ENCODE data around the gene DPM1.
A peak's percentile ranks its signal among the peaks of the same experiment; 100 is the strongest.

DPM1 gene

DNA sequence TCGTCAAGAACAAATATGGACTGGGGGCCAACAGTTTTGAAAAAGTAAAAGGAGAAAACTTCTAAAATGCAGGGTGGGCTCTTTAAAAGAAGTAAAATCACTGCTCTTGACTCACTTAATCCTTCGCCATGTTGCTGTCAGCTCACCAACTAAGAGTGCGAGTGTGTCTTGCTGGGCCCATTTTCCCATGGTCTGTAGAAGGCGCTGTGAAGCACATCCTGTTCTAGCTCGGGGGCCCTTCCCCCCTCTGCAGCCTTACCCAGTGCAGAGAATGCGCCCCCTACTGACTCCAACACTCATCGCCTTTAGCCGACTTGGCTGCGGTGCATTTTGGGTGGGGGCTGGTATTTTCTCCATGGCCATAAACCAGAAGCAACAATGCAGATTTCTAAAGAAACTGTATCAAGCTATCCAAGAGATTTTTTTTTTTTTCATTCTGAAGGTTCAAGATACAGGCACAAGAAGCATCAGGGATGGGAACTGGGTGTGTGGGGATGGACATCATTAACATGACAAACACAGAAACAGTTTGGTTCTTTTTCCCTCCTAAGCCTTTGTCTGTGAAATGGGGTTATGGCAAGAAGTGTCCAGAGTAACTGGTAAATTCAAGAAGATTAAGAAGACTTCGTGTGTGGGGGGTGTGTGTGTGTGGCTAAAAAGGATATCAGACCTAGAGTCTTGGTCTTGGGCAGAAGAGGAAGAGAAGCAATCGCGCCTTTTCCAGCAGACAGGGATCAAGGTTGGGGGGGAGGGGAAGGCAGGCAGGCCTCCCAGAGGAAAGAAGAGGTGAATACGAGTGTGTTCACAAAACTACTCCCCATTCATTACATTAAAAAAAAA is 28.8 kb downstream of the DPM1 start:
- DNase-seq: peak; percentile 99

DNA sequence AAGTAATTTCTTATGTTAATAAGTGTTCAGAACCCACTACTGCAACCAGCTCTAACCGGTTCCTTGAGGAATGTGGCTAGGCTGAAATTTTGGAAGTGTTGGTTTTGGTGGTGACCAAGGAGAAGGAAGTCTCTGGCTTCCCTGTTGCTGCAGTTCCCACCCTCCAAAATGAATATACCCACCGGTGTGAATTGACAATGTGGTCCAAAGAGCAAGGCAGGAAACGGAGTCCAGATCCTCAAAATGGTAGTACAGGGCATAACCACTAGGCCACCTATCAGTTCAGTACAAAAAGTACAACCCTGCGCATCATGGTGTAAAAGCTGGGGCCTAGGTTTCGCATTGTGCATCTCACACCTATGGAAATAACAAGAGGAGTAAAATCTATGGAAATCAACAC is 29.9 kb downstream of the DPM1 start:
- no peak for DNase-seq

DNA sequence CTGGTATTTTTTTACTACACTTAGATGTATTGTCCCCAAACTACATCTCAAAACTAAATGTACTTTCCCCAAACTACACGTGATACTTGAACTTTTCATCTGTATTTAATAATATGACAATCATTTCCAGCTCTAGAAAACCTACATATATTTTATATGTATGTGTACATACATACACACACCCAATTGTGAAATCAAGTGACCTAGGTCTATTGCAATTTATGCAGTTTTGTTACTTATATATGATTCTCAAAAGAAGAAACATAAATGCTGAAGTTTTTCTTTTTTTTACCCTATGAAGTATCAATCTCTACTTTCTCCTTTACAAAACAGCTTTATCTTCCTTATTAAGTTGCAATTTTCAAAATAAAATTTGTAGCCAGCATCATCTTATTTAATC is 31.8 kb downstream of the DPM1 start:
- no peak for DNase-seq

DNA sequence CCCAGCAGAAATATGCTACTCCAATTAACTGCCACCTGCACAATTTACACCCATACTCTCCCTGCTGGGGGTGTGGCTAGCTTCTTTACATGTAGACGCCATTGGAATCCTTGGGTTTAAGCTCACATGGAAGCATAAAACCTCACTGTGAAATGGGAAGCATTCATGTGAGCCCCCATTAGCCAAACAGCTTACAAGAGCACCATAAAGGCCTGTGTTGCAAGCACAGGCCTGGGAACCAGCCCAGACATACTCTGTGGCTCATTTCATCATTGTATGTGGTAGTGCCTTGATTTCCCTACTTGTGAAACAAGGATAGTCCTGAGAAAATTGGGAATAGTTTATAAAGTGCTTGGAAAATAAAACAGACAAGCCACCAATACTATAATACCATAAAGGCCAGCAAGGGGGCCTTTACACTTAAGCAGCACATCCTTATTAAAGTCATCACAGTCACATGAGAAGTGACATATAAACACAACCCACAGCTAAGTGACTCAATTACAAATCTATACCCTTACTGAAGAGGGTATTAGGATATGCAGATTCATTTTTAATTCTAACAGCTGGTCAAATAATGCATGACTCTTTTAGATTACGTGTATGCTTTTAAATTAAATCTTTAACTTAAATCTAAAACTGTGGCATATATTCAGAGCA is 33.9 kb downstream of the DPM1 start:
- DNase-seq: no peak

DNA sequence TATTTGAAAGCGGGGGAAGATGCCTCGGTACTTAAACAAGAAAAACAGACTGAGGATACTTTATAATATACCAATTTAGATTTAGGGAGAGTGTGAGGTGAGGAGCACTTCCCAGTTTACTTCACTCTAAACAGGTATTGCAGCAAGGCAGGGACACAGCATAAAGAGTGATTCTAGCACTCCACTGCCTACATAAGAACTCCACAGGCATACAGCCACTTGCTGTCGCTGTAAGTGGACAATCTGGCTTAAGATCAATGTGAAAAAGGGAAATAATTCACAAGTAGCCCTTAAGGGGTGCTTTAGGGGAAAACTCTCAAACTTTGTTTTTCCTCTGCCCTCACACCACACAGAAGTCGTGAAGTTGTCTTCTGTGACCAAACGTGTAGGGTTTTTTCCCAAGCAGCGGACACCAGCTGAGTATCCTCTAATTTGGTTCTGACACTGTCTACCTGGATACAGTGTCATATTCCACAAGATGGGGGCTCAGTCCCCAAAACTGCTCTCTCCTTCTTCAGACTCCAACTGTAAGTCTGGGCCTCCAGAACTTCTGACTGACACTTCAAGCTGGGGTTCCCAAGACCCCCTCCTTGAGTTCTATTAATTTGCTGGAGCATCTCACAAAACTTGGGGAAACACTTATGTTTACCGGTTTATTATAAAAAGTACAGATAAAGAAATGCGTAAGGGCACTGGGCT is 36.4 kb downstream of the DPM1 start:
- no peak for DNase-seq

DNA sequence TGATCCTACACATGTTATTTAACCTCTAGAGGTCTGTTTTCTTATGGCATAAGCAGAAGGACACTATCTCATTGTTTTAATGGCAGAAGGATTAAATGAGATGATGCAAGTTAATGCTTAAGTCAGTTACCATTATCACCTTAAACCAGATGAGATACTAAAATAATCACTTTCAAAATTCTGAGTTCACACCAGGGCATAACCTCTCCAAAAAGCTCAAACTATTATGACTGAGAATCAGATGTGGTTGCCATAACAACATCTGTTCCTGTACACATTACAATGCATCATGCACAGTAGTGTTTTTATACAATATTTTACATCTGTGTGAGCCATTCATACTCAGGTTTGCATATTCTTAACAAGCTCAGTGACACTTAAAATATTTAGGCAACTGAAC is 37.3 kb downstream of the DPM1 start:
- DNase-seq: peak; percentile 42

DNA sequence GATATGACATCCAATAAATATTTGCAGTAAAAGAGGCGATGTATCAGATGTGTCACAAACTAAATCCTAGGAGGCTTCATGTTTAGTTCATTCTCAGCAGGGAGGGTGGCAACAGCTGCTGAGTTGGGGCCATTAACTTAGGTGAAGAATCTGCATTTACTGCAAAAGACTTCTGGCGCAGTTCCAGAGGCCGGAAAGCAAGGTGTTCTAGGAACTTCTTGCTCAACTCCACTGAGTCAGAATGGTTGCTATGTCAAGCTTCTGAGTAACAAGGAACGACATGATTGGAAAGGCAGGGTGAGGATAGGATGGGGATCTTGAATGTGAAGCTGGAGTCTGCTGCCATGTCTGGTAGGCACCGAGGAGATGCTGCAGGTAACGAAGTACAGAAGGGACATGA is 38.8 kb downstream of the DPM1 start:
- no peak for DNase-seq

DNA sequence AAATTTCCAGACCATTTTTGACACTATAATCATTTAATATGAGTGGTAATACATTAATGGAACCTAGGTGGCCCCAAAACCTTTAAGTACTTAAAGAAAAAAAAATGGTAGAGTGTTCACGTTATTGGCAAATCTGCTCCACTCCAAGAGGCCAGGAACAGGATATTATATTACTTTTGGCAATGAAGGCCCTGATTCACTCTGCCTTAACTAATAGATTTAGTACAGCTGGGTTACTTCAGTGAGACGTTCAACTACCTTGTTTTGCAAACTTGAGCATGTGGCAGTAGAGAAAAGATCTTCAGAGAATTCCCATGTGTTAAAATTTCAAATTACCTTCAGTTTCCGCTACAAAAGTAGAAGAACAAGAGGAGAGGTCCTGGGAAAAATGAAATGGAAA is 39.9 kb downstream of the DPM1 start:
- no peak for DNase-seq

DNA sequence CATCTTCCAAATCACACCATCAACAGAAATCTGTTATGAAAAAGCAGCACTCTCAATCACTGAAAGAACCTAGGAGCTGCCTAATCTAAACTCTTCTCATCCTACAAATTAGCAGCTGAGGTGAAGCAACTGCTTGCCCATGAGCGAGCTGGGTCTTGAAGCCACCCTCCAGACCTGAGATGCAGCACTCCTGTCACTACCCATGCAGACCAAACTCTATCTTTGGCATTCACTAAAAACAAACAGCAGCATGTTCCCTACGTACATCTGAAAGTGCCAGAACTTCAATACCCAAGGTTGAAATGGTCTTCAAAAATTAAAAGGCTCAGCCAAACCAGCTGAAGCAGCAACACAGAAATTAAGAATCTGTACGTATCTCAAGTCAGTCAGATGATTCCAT is 41.4 kb downstream of the DPM1 start:
- DNase-seq: no peak

DNA sequence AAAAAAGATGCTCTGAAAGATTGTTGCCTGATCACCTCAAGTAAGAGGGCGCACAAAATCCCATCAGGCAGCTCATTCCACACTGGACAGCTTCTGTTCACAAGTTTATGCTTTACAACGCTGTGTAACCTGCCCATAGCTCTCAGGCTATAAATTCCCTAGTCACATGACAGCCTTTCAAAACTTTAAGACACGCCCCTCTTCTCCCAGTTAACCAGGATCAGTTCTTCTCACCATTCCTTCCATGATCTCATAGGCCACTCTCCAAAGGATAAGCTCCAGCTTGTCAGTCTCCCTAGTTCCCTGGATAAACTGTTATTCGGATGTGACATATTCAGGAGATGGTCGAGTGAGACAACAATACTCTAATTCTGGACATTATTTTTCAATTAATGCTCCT is 42.1 kb downstream of the DPM1 start:
- no peak for DNase-seq

DNA sequence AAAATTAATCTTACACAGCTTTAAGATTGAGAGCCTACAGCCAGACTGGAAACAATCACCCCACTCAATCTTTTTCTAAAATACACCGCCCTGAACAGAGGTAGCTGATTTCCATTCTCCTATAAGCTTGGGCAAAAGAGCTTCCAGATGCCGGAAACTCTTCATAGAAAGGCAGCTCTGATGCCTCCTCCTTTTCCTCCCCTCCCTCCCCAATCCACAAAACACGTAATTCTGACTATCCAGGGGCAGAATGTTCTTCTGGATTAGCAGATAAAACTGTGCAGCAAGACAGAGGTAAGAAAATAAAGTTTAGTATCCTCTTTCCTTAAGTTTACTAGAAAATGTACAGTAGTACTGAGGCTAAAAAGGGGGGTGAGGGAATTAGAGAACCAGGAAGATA is 42.9 kb downstream of the DPM1 start:
- DNase-seq: no peak

DNA sequence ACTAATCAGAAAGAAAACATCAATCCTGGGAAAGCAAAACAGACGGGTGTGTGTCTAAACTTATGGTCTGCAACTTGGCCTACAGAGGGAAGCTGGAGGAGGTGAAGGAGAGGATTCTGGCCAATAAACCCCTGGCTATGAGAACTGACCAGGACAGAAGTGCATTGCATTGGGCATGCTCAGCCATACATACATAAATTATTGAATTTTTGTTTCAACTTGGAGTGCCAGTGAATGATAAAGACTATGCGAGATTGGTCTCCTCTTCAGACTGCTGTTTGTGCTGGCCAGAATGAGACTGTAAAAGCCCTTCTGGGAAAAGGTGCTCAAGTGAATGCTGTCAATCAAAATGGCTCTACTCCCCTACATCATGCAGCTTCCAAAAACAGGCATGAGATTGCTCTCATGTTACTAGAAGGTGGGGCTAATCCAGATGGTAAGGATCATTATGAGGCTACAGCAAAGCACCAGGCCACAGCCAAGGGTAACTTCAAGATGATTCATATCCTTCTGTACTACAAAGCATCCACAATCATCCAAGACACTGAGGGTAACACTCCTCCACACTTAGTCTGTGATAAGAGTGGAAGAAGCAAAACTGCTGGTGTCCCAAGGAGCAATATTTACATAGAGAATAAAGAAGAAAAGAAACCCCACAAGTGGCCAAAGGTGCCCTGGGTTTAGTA is 44.5 kb downstream of the DPM1 start:
- DNase-seq: peak; percentile 27

DNA sequence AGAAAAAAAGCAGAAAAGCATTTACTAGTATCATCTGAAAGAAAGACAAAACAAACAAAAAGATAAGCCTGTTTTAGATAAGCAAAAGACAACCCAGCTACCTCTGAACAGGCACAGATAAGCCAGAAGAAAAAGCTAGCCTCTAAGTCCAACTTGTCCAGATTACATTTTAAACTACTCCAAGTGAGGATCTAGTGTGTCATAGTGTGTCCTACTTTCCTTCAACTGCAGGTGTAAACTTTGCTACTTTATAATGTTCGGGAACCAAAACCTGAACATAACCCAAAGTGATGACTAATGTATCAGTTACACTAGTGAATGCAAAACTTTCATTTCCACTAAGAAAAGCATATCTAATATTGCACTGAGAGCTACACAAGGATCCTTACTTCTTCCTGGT is 46.6 kb downstream of the DPM1 start:
- no peak for DNase-seq

DNA sequence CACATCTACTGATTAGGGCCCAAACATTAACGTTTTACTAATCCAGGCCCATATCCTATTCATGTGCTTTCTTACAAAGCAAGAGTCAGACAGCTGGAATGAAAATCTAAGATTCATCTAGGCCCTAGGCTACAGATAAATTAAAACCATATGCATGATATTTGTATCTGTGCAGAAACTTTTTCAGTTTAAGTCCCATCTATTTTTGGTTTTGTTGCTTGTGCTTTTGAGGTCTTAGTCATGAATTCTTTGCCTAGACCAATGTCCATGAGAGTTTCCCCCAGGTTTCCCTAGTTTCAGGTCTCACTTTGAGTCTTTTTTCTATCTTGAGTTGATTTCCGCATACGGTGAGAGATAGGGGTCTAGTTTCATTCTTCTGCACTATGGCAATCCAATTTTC is 47.3 kb downstream of the DPM1 start:
- no peak for DNase-seq

DNA sequence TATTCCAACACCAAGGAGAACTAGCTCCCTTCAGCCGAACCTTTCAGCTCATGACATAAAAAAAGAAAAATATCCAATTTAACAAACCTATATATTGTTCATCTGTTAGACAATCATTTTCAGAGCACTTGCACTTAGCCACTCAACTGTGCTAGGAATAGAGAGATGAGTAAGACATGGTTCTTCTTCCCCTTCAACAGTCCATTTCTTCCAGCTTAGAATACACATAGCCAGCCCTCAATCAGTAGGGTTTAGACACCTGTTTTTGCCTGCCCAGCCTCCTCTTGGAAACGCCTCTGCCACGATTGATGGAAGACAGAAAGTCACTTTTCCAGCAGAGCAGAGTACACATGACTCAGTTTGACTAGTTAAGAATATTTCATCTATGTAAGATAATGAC is 48.9 kb downstream of the DPM1 start:
- DNase-seq: no peak

DNA sequence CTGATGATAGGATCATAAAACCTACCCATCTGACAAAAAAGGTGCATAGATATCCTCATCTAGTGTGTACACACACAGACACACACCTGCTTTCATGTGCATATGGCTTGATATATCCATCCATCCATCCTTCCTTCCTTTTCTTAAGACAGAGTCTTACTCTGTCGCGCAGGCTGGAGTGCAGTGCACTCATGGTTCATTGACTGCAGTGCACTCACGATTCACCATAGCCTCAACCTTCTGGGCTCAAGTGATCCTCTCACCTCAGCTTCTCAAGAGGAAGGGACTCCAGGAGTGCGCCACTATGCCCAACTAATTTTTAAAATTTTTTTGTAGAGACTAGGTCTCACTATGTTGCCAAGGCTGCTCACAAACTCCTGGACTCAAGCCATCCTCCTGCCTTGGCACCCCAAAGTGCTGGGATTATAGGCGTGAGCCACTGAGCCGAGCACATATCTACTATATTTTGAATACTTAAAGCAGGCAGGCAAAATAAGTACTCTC is 54.2 kb downstream of the DPM1 start:
- DNase-seq: no peak

DNA sequence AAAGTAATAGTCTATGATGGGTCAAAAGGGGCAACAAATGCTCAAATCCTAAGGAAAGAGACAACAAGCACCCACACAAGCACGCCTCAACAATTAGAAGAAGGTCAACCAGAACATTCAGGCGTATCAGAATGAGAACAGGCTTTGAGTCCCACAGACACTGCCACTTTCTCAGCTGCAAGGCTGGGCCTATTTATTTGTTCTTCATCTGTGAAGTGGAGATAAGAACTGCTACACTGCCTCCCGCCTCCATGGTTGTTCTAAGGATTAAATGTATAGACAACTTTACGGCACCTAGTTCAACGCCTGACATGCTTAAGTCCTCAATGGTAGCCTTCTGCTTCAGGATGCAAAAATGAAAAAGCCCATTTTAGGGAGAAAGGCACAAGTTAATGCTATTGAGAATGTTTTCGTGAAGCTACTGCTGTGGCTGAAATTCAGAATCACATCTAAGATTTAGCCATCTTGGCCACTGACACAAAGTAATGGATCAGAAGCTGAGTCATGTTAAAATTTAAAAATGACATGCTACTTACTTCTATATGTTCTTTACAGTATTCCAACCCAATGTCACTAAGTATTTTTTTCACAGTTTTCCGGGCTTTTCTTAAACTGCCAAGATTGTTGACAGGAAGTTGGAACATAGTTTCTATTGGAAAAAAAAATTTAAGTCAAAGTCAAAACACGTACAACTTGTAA is 54.8 kb downstream of the DPM1 start:
- DNase-seq: peak; percentile 88

DNA sequence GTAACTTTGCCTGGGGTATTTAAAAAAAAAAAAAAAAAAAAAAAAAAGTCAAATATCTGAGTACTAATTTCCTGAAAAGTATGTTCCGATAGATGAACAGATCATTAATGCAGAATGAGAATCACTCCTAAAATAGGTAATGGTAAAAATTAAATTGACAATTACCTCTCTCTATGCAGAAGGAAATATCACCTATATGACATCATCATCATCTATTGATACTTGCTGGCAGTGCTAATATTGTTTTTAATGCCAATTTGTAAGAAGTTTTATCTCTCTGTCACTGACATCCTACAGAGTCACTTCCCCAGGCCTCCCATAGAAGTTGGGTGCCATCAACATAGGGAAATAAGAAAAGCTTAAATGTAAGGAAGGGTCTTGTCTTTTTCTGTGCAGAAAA is 57.0 kb downstream of the DPM1 start:
- no peak for DNase-seq

DNA sequence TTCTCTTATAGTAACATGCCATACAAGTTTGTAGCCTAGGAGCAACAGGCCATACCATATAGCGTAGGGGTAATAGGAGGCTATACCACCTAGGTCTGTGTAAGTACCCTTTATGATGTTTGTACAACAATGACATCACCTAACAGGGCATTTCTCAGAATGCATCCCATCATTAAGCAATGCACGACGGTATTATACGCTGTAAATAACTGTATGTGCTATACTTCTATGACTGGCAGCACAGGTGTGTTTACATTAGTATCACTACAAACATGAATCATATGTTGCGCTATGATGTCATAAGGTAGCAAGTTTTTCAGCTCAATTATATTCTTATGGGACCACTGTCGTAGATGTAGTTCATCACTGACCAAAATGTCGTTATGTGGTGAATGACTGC is 58.1 kb downstream of the DPM1 start:
- DNase-seq: no peak

DNA sequence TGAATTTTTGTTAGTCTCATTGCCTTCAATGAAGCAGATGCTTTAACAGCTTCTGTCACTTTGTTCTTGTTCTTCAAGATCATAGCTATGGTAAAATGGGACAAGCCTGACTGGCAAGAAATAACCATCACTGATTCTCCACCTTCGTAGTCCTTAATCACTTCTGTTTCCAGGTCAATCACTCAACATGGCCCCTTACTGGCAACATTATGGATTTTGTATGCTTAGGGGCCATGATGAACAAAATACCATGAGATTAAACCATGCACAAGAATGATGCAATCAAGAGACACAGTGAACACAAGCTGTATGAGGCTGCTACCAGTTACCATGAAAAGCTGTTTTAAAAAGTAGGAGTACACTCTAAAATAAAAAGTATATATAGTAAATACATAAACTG is 59.9 kb downstream of the DPM1 start:
- no peak for DNase-seq

DNA sequence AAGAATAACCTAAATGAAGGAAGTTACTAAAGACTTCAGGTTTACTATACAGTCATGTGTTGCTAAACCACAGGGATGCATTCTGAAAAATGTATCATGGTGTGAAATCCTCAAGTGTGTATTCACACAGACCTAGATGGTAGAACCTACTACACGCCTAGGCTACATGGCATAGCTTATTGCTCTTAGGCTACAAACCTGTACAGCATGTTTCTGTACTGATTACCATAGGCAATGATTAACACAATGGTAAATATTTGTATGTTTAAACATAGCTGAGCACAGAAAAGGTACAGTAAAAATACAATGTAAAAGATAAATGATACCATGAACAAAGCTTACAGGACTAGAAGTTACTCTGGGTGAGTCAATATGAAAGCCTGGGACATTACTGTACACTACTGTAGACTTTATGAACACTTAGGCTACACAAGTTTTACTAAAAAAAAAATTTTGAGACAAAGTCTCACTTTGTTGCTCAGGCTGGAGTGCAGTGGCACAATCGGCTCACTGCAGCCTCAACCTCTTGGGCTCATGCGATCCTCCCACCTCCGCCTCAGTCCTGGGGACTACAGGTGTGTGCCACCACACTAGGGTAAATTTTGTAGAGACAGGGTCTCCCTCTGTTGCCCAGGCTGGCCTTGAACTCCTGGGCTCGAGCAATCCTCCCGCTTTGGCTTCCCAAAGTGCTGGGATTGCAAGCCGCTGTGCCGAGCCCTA is 63.1 kb downstream of the DPM1 start:
- DNase-seq: no peak

DNA sequence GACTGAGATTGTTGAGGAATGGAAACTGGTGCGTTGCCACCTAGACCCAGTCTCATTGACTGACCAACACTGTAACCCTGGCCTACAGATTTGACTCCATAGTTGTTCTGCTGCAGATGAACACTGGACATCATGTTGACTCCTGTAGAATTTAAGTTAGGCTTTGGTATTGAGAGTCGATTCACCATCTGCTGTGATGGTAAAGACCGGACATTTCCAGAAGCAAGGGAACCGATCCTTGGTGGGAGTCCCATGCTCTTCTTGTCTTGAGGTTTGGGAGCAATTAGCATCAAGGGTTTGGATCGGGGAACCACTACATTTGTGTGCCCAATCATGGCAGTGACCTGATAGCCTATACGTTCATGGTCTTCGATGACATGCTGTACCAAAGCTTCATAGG is 64.7 kb downstream of the DPM1 start:
- DNase-seq: no peak
